Esophagus (tissue), 2 donors: ENCODE data around the gene RUNDC3A. TPM values are rescaled to one million over a fixed set of nuclear protein-coding genes. Genes with fewer than 3 reads are reported as not detected.

Experiments
- H3K27ac ChIP-seq, 2 donors: one replicate each; pipeline ENCODE4 v1.5.1; 2013; ENCODE audit warnings: low read depth in 2 of 2, mild to moderate bottlenecking in 2 of 2, inconsistent platforms in 1 of 2, low read length in 1 of 2, moderate library complexity in 1 of 2
- H3K27me3 ChIP-seq, 2 donors: one replicate each; pipeline ENCODE4 v1.6.1; 2013; ENCODE audit warnings: low read length in 2 of 2, control low read depth in 1 of 2, mild to moderate bottlenecking in 1 of 2; ENCODE audit not compliant: insufficient read depth in 2 of 2, control insufficient read depth in 1 of 2
- H3K36me3 ChIP-seq, 2 donors: one replicate each; pipeline ENCODE4 v1.6.1; 2013; ENCODE audit warnings: low read length in 1 of 2; ENCODE audit not compliant: control insufficient read depth in 2 of 2, insufficient read depth in 2 of 2
- H3K4me1 ChIP-seq, 2 donors: one replicate each; pipeline ENCODE4 v1.6.1; 2013; ENCODE audit warnings: low read length in 1 of 2; ENCODE audit not compliant: control insufficient read depth in 2 of 2, insufficient read depth in 2 of 2
- H3K4me3 ChIP-seq, 2 donors: one replicate each; pipeline ENCODE4 v1.5.1; 2013; ENCODE audit warnings: low read length in 2 of 2, mild to moderate bottlenecking in 2 of 2, low read depth in 1 of 2, moderate library complexity in 1 of 2
- H3K9me3 ChIP-seq, 2 donors: one replicate each; pipeline ENCODE4 v1.6.1; 2013; ENCODE audit warnings: mild to moderate bottlenecking in 2 of 2, low read depth in 1 of 2, low read length in 1 of 2, moderate library complexity in 1 of 2; ENCODE audit not compliant: control insufficient read depth in 2 of 2, insufficient read depth in 1 of 2
- WGBS, 2 donors: extraction: QIAGEN DNeasy Blood & Tissue Kit; methylation state at CpG; one replicate each; pipeline ENCODE4 v1.1.7; 2013; 5-methylcytosine and 5-hydroxymethylcytosine counted together
- polyA plus RNA-seq, 2 donors: library from polyadenylated mRNA; stranded (reverse); fragments of 200-250 nt; gene quantifications; one replicate each; pipeline ENCODE4 v1.2.3, GENCODE V29; 2013
- donor health status: healthy with polysubstance abuse.
- donor health status: Bipolar disorder and iron deficiency.

RUNDC3A gene
- polyA plus RNA-seq, 2 donors, result 0.77 to 0.88 TPM

- Histone ChIP-seq H3K27me3 (no peaks in the 10 kb centered on the region), H3K4me3 (no peak overlapping the region), H3K27ac (no peak overlapping the region), H3K9me3 (no peaks in the 10 kb centered on the region), H3K4me1 (peaks cover 3 to 6% of the 10 kb centered on the region in 2 donors), H3K36me3 (no peaks in the 10 kb centered on the region)
- WGBS, 2 donors, result 81 to 89% methylated on average over 2 of the region's 2 CpGs
Observed at GRCh38 chr17:44281570-44281969, 26.8 kb upstream of the RUNDC3A start.

GRCh38 chr17:44282264-44282663 lies 26.1 kb upstream of the RUNDC3A start:
- H3K27me3 ChIP-seq, result no peaks in the 10 kb centered on the region

GRCh38 chr17:44283344-44284023 lies 24.9 kb upstream of the RUNDC3A start:
- Histone ChIP-seq H3K27ac (no peak overlapping the region), H3K4me1 (peaks cover 3 to 6% of the 10 kb centered on the region in 2 donors), H3K4me3 (no peak overlapping the region), H3K27me3 (no peaks in the 10 kb centered on the region), H3K36me3 (no peaks in the 10 kb centered on the region), H3K9me3 (no peaks in the 10 kb centered on the region)
- WGBS, 2 donors, result 84 to 85% methylated on average over 8 of the region's 8 CpGs

More at GRCh38 chr17:44282264-44282663, 26.1 kb upstream of the RUNDC3A start:
- H3K9me3 ChIP-seq, result no peaks in the 10 kb centered on the region
- H3K4me1 ChIP-seq, result peaks cover 3 to 6% of the 10 kb centered on the region in 2 donors
- H3K4me3 ChIP-seq, result no peak overlapping the region
- WGBS, 2 donors, result 69 to 71% methylated on average over 3 of the region's 3 CpGs
- no peak overlapping the region for H3K27ac ChIP-seq
- no peaks in the 10 kb centered on the region for H3K36me3 ChIP-seq

GRCh38 chr17:44284024-44284400 lies 24.4 kb upstream of the RUNDC3A start:
- Histone ChIP-seq H3K9me3 (no peaks in the 10 kb centered on the region), H3K27me3 (no peaks in the 10 kb centered on the region), H3K4me3 (no peak overlapping the region), H3K4me1 (peaks cover 3 to 6% of the 10 kb centered on the region in 2 donors), H3K27ac (no peak overlapping the region), H3K36me3 (no peaks in the 10 kb centered on the region)
- WGBS, 2 donors, result 75 to 84% methylated on average over 4 of the region's 4 CpGs

- no peaks in the 10 kb centered on the region for H3K27me3 ChIP-seq
- H3K4me1 ChIP-seq, result no peaks in the 10 kb centered on the region
- no peaks in the 10 kb centered on the region for H3K9me3 ChIP-seq
- no peak overlapping the region for H3K4me3 ChIP-seq
- H3K36me3 ChIP-seq, result no peaks in the 10 kb centered on the region
- H3K27ac ChIP-seq, result no peak overlapping the region
- 67 to 72% methylated on average over 8 of the region's 8 CpGs for WGBS, 2 donors
Observed at GRCh38 chr17:44287651-44288050, 20.8 kb upstream of the RUNDC3A start.

GRCh38 chr17:44293509-44294226 lies 14.7 kb upstream of the RUNDC3A start:
- WGBS, 2 donors, result 86 to 88% methylated on average over 9 of the region's 9 CpGs
- Histone ChIP-seq H3K27ac (no peak overlapping the region), H3K27me3 (no peaks in the 10 kb centered on the region), H3K36me3 (no peaks in the 10 kb centered on the region), H3K4me1 (no peaks in the 10 kb centered on the region), H3K4me3 (no peak overlapping the region), H3K9me3 (no peaks in the 10 kb centered on the region)

- H3K9me3 ChIP-seq, result no peaks in the 10 kb centered on the region
- no peak overlapping the region for H3K27ac ChIP-seq
- WGBS, 2 donors, result 53 to 58% methylated on average over 3 of the region's 3 CpGs
- H3K4me1 ChIP-seq, result no peaks in the 10 kb centered on the region
- H3K4me3 ChIP-seq, result no peak overlapping the region
- H3K27me3 ChIP-seq, result no peaks in the 10 kb centered on the region
- H3K36me3 ChIP-seq, result no peaks in the 10 kb centered on the region
Observed at GRCh38 chr17:44297975-44298374, 10.4 kb upstream of the RUNDC3A start.

- Histone ChIP-seq H3K4me1 (peaks cover 9 to 16% of the 10 kb centered on the region in 2 donors), H3K9me3 (no peaks in the 10 kb centered on the region), H3K4me3 (no peak overlapping the region), H3K27ac (no peak overlapping the region), H3K27me3 (no peaks in the 10 kb centered on the region), H3K36me3 (no peaks in the 10 kb centered on the region)
Observed at GRCh38 chr17:44304651-44305050, 3.8 kb upstream of the RUNDC3A start.

GRCh38 chr17:44307387-44308186 lies 814 bp upstream of the RUNDC3A start:
- Histone ChIP-seq H3K27ac (peak overlapping the region in 1 of 2 donors; percentile 40), H3K4me1 (peaks cover 10 to 19% of the 10 kb centered on the region in 2 donors), H3K4me3 (peak overlapping the region; percentile 19 to 29), H3K9me3 (no peaks in the 10 kb centered on the region), H3K36me3 (no peaks in the 10 kb centered on the region), H3K27me3 (no peaks in the 10 kb centered on the region)
- WGBS, 2 donors, result 3 to 4% methylated on average over 26 of the region's 26 CpGs
